ENCODE results near the gene MED27. TPM values are rescaled to one million over a fixed set of nuclear protein-coding genes. Genes with fewer than 3 reads are reported as not detected.

MED27 gene
- total and polyA plus RNA-seq, 9 of the 15 experiments (the other 6 are each of a cell fraction or from before 2014, with no cell fraction given): 24.4 to 91.0 (median 36.1) TPM

DNA sequence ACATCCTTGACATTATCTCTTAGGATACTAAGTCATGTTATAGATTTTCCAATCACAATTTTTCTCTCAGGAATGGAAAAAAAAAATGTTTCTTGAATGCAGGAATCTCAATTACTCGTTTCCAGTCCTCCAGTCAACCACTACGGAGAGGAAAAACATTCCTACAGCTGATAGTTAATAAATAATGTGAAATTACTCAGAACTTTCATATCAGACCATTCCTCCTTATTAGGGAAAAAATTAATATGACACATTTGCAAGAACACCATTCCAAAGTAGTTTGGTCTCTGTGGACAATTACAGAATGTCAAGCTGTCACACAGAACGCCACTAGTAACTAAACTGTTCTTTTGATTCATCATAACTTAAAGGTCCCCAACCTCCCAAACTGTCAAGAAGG, 31.5 kb downstream of the MED27 start (continued):
- TF ChIP-seq ZNF165 (CRISPR knock-in tag; IDR thresholded peaks at IDR 0.05; ENCODE audit: borderline replicate concordance): no peak
- no peak for TF ChIP-seq SMARCB1 (IDR thresholded peaks at IDR 0.05; ENCODE audit: insufficient read length, low read depth)
- TF ChIP-seq RBM15 (IDR thresholded peaks at IDR 0.05; ENCODE audit: insufficient read depth, low read length): no peak

DNA sequence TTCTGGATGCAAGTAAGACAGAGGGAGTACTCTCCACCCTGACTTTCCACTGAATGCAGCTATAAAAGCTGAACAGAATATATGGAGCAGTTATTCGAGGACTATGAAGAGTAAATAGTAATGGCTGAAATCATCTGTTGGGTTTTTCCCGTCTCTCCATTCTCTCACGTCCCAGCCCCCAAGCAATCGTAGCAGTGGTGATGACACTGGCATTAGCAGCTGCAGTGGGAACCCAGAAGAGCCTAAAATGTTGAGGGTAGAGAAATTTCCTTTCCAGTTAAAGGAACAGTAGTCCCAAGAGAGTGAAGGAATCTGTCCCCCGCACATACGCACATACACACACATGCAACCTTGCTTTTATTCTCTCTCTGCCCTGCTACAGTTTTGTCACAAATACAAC, 33.2 kb downstream of the MED27 start:
- WGBS (ENCODE audit: insufficient coverage, low coverage, missing lambda C conversion rate): 70% methylated on average over 6 of the region's 6 CpGs
- peaks cover 16% of the 10 kb centered on the region; the same call in 2 of the 3 replicates for H3K79me2 ChIP-seq (ENCODE audit: control insufficient read depth, insufficient read depth, low read length)
- FAIRE-seq: no peak
- H3K9me3 ChIP-seq (replicated peaks; ENCODE audit: control insufficient read depth, insufficient read depth, low read depth, low read length): no peaks in the 10 kb centered on the region
- H3K36me3 ChIP-seq (ENCODE audit: control insufficient read depth, insufficient read depth, low read length): no peaks in the 10 kb centered on the region; the same call in 2 of the 3 replicates
- POLR2A ChIA-PET: no interaction called here
- CTCF ChIA-PET (ENCODE audit: low intra/inter-chr PET ratio): no interaction called here
- no peak overlapping the region for H3K4me2 ChIP-seq (ENCODE audit: insufficient read depth, low read length)
- DNase-seq (ENCODE audit: extremely low read depth in 1 of 4, low spot score in 3 of 4): no peak
- ATAC-seq: no peak
- no TSS peak for BruUV-seq (replicated peaks)
- TF ChIP-seq ASH1L (IDR thresholded peaks at IDR 0.05; ENCODE audit: borderline replicate concordance, low read depth, partially characterized antibody): no peak
- no peak for TF ChIP-seq MAFG (tag; conservative IDR thresholded peaks at IDR 0.05)
- TF ChIP-seq SIX5 (IDR thresholded peaks at IDR 0.05; ENCODE audit: borderline replicate concordance in 1 of 2, insufficient read depth in 1 of 2, low read depth in 1 of 2, low read length in 2 of 2): no peak
- TF ChIP-seq, protein P1, sequence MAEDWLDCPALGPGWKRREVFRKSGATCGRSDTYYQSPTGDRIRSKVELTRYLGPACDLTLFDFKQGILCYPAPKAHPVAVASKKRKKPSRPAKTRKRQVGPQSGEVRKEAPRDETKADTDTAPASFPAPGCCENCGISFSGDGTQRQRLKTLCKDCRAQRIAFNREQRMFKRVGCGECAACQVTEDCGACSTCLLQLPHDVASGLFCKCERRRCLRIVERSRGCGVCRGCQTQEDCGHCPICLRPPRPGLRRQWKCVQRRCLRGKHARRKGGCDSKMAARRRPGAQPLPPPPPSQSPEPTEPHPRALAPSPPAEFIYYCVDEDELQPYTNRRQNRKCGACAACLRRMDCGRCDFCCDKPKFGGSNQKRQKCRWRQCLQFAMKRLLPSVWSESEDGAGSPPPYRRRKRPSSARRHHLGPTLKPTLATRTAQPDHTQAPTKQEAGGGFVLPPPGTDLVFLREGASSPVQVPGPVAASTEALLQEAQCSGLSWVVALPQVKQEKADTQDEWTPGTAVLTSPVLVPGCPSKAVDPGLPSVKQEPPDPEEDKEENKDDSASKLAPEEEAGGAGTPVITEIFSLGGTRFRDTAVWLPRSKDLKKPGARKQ (CRISPR knock-in tag; IDR thresholded peaks at IDR 0.05): no peak
- no peak for TF ChIP-seq MTF1 (CRISPR knock-in tag; IDR thresholded peaks at IDR 0.05; ENCODE audit: borderline replicate concordance)
- no peak overlapping the region for H3K9ac ChIP-seq (ENCODE audit: insufficient read depth in 1 of 2, low read depth in 2 of 2, low read length in 2 of 2)
- in situ Hi-C loops (cut with MboI) (no loop called here), intact Hi-C loops (cut with micrococcal nuclease) (no loop called here)
- H3K9me1 ChIP-seq (ENCODE audit: control insufficient read depth, insufficient read depth, low read length): no peaks in the 10 kb centered on the region
- no peak overlapping the region for H3K27ac ChIP-seq (ENCODE audit: extremely low read depth, low read depth, low read length)
- peaks cover 0 to 20% of the 10 kb centered on the region in 2 experiments; a peak in 3 of 5 replicates for H3K4me1 ChIP-seq (replicated peaks in 1 of 2; ENCODE audit: control insufficient read depth in 2 of 2, insufficient read depth in 2 of 2, low read length in 2 of 2)
- no peaks in the 10 kb centered on the region for H3K27me3 ChIP-seq (ENCODE audit: control insufficient read depth in 2 of 2, insufficient read depth in 2 of 2, low read length in 2 of 2)
- H2AFZ ChIP-seq (ENCODE audit: low read depth, low read length): no peak overlapping the region
- H4K20me1 ChIP-seq (replicated peaks; ENCODE audit: control insufficient read depth, insufficient read depth, low read length): peaks cover 12% of the 10 kb centered on the region; the same call in 1 of the 2 replicates
- no peak overlapping the region for H3K4me3 ChIP-seq

All from K562 (cell line).